SJCRH30 (cell line): Measurements from ENCODE around the gene NOXA1. TPM values are rescaled to one million over a fixed set of nuclear protein-coding genes. Genes with fewer than 3 reads are reported as not detected.

Source experiments
- DNase-seq, 2 experiments: peaks; one replicate each; pipeline ENCODE4 v3.0.0-alpha.2; 2015 to 2020
- H3K27ac ChIP-seq: fragments of 250-450 bp; sonication (Bioruptor Pico); 2 replicates; pipeline ENCODE4 v1.5.1; 2020; ENCODE audit warnings: mild to moderate bottlenecking, moderate library complexity
- H3K27me3 ChIP-seq: fragments of 250-450 bp; sonication (Bioruptor Pico); 2 replicates; pipeline ENCODE4 v1.5.1; 2020; ENCODE audit warnings: mild to moderate bottlenecking, moderate library complexity
- H3K36me3 ChIP-seq: fragments of 250-450 bp; sonication (Bioruptor Pico); 2 replicates; pipeline ENCODE4 v1.5.1; 2020; ENCODE audit warnings: mild to moderate bottlenecking, moderate library complexity
- H3K4me1 ChIP-seq: fragments of 250-450 bp; sonication (Bioruptor Pico); 2 replicates; pipeline ENCODE4 v1.5.1; 2020; ENCODE audit warnings: mild to moderate bottlenecking, moderate library complexity
- H3K4me3 ChIP-seq: fragments of 250-450 bp; sonication (Bioruptor Pico); 2 replicates; pipeline ENCODE4 v1.5.1; 2020; ENCODE audit warnings: mild to moderate bottlenecking, moderate library complexity
- H3K9me3 ChIP-seq: fragments of 250-450 bp; sonication (Bioruptor Pico); replicated peaks from 2 replicates; pipeline ENCODE4 v1.5.1; 2020; ENCODE audit warnings: mild to moderate bottlenecking, moderate library complexity
- total RNA-seq: library from RNA; depleted of rRNA; stranded (reverse); fragments of >200 nt; shearing (Covaris generic); gene quantifications from 2 replicates; pipeline ENCODE4 v1.2.3, GENCODE V29; 2014

The NOXA1 gene
- total RNA-seq, 1 experiment from 2014 or later = not detected

DNA sequence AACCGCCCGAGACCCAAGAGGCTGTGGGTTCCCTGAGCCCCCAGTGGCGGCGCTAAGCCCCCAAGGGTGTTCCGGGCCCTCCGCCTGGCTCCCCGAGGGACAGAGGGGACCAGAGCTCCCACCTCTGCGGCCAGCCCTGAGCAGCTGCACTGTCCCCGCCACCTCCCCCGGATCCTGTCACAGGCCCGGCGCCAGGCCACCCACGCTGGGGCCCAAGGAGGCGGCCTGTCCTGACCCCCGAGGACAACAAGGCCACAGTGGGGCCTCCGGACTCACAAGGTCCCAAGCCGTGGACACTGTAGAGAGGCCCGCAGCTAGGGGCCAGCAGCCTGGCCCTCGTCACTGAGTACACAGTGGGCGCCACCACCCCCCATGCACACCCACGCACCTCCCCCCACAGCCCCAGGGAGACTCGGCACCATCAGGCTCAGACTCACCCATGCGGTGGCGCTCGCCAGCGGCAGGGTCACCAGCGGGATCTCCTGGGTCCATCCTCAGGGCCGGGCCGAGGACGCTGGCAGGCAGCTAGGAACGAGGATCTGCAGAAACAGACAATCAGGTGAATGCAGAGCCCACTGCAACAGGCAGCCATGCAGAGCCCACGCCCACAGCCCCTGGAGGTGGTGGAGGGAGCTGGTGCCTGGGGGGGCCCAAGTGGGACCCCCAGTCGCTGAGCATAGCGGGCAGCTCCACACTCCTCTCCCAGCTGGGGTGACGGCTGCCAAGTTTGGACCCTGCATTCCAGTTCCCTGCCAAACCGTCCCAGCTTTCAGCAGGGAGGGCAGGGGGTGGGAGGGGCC, 28.1 kb upstream of the NOXA1 start:
- H3K4me1 ChIP-seq = peaks cover 13% of the 10 kb centered on the region
- H3K27ac ChIP-seq = peak overlapping the region; percentile 38; the same call in 1 of the 2 replicates
- no peaks in the 10 kb centered on the region for H3K36me3 ChIP-seq
- no peaks in the 10 kb centered on the region for H3K27me3 ChIP-seq
- no peaks in the 10 kb centered on the region for H3K9me3 ChIP-seq
- peak; percentile 70 to 71 for DNase-seq
- peak overlapping the region; percentile 43 for H3K4me3 ChIP-seq

DNA sequence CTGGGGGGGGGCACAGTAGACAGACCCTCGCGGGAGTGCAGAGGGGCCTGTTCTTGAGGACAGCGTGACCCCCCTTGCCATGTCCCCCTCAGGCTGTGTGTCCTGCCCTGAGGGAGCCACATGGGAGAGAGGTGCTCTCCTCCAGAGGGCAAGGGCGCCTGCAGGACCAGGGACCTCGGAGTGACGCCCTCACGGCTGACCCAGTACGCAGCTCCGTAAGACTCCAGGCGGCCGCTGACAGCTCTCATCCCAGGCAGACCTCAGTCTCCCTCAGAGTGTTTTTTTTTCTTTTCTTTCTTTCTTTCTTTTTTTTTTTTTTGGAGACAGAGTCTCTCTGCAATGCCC, 27.6 kb upstream of the NOXA1 start:
- no peaks in the 10 kb centered on the region for H3K9me3 ChIP-seq
- H3K36me3 ChIP-seq = no peaks in the 10 kb centered on the region
- DNase-seq = no peak
- no peak overlapping the region for H3K4me3 ChIP-seq
- H3K4me1 ChIP-seq = peaks cover 10% of the 10 kb centered on the region; the same call in 1 of the 2 replicates
- H3K27me3 ChIP-seq = no peaks in the 10 kb centered on the region
- no peak overlapping the region for H3K27ac ChIP-seq

DNA sequence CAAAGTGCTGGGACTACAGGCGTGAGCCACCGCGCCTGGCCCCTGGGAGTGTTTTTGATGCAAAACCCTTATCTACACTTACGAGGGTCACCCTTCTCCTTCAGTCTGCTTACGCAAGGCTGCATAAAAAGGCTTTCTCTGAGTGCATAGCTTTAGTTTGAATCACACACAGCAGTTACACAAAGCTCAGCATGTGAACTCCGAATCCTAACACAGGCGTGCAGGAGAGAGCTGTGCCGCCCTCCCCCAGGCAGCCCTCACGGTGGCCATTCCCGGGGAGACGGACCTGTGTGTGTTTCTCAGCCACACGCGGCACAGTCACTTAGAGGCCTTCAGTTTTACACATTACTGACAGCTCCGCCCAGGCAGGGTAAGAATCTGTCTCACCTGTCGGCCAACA, 27.0 kb upstream of the NOXA1 start:
- no peak overlapping the region for H3K4me3 ChIP-seq
- no peaks in the 10 kb centered on the region for H3K27me3 ChIP-seq
- H3K27ac ChIP-seq = no peak overlapping the region
- H3K4me1 ChIP-seq = peaks cover 8% of the 10 kb centered on the region; the same call in 1 of the 2 replicates
- H3K36me3 ChIP-seq = no peaks in the 10 kb centered on the region
- no peak for DNase-seq
- H3K9me3 ChIP-seq = no peaks in the 10 kb centered on the region

DNA sequence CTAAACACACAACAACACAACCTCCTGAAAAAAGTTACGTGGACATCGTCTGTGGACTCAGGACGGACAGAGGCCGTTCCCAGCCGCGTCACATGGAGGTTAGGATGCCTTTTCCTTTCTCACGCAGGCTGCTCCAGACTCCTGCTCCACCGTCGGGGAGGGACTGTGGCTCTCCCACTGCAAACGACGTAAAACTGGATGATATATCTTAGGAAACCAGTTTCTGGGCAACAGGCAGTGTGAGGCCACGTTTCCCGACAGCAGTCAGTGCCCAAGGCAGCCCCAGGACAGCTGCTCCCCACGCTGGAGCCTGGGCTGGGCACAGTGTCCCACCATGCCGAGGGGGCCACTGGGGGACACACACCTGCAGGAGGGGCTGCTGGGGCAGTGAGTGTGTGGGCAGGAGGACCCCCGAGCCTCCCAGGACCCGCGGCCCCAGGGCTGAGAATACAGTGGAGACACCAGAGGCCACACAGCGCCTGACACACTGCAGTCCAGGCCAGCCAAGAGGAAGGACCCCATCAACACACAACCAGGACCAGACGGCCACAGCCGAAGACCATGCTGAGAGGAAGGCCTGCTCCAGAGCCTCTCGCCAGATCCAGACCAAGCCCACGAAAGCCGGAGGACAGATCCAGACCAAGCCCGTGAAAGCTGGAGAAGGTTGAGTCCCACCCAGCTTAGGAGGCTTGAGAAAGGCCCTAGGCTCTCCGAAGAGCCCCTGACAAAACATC, 26.4 kb upstream of the NOXA1 start:
- Histone ChIP-seq H3K4me3 (no peak overlapping the region), H3K27me3 (no peaks in the 10 kb centered on the region), H3K27ac (no peak overlapping the region), H3K36me3 (no peaks in the 10 kb centered on the region), H3K4me1 (peaks cover 8% of the 10 kb centered on the region; the same call in 1 of the 2 replicates), H3K9me3 (no peaks in the 10 kb centered on the region)
- DNase-seq = no peak

DNA sequence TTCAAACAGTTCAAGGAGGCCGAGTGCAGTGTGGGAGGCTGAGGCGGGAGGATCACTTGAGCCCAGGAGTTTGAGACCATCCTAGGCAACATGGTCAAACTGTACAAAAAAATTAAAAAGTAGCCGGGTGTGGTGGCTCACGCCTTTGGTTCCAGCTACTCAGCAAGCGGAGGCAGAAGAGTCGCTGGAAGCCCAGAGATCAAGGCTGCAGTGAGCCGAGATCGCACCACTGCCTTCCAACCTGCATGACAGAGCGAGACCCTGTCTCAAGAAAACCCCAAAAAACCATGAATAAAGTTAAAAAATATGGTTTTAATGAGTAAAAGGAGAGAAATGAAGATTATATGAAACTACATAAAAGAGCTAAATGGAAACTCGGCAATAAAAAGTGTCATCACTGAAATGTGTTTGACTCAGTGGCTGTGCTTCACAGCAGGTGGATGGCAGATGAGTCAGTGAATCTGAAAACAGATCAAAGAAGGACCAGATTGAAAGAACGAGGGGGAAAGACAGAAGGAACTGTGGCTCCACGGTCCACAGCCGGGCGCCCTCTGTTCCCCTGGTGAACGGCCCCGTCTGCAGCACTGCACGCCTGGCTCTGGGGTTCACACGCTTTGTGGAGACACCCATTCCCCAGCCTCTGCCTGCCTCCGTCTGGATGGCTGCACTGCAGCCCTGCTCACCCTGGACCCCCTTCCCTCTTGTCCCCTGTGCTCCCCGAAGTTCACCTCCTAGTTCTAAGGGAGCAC, 25.3 kb upstream of the NOXA1 start:
- H3K4me3 ChIP-seq = no peak overlapping the region
- no peaks in the 10 kb centered on the region for H3K9me3 ChIP-seq
- no peak overlapping the region for H3K27ac ChIP-seq
- no peak for DNase-seq
- peaks cover 13% of the 10 kb centered on the region for H3K4me1 ChIP-seq
- no peaks in the 10 kb centered on the region for H3K36me3 ChIP-seq
- no peaks in the 10 kb centered on the region for H3K27me3 ChIP-seq

DNA sequence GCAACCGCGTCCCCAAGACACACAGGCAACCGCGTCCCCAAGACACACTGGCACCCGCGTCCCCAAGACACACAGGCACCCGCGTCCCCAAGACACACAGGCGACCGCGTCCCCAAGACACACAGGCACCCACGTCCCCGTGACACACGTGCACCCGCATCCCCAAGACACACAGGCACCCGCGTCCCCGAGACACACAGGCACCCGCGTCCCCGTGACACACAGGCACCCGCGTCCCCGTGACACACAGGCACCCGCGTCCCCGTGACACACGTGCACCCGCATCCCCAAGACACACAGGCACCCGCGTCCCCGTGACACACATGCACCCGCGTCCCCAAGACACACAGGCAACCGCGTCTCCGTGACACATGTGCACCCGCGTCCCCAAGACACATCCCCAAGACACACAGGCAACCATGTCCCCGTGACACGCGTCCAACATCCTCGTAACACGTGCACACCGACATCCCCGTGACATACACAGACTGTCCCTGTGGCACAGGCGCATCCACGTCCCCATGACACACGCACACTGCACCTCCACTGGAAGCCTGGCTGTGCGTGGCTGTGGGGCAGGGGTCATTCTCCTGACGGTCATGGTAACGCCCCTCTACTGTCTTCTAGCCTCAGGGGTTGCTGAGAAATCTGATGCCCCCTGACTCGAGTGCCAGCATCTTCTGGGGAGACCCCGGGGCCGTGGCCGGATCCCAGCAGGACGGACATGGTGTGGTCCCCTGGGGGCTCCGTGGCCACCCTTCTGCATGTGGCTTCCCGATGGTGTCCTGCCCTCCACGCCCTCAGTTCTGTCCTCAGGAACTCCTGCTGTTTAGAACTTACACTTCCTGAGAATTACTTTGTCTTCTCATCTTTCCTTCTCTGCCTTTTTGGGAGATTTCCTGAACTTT, 24.4 kb upstream of the NOXA1 start:
- Histone ChIP-seq H3K4me3 (no peak overlapping the region), H3K36me3 (no peaks in the 10 kb centered on the region), H3K27me3 (no peaks in the 10 kb centered on the region), H3K4me1 (peaks cover 15% of the 10 kb centered on the region), H3K9me3 (no peaks in the 10 kb centered on the region), H3K27ac (no peak overlapping the region)
- DNase-seq = no peak

DNA sequence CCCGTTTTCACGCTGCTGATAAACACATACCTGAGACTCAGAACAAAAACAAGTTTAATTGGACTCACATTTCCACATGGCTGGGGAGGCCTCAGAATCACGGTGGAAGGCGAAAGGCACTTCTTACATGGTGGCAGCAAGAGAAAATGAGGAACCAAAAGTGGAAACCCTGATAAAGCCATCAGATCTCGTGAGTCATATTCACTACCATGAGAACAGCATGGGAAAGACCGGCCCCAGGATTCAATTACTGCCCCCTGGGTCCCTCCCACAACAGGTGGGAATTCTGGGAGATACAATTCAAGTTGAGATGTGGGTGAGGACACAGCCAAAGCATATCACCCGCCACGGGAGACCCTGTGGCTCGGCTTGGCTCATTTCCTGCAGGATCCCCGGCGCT, 20.4 kb upstream of the NOXA1 start:
- DNase-seq = peak; percentile 66 to 78
- Histone ChIP-seq H3K4me1 (peaks cover 11% of the 10 kb centered on the region), H3K4me3 (no peak overlapping the region), H3K9me3 (no peaks in the 10 kb centered on the region), H3K36me3 (no peaks in the 10 kb centered on the region), H3K27me3 (peaks cover 7% of the 10 kb centered on the region), H3K27ac (no peak overlapping the region)

DNA sequence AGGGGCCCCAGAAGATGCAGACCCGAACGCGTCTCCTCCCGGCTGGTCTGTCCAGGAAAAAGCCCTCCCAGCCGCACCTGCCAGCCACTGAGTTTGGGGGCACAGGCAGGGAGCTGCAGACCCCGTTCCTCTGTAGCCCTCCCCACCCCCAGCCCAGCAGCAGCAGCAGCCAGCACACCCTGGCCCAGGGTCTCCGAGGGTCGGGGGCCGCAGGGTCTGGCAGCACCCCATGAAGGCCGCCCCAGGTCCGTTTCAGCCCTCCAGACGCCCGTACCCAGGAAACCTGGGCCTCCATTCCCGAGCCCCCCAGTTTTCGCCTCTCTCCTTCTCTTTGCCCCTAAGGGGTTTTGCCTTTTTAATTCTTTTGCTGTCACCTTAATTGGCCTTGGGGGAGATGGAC, 19.9 kb upstream of the NOXA1 start:
- H3K9me3 ChIP-seq = no peaks in the 10 kb centered on the region
- no peak overlapping the region for H3K27ac ChIP-seq
- no peaks in the 10 kb centered on the region for H3K36me3 ChIP-seq
- peaks cover 11% of the 10 kb centered on the region for H3K4me1 ChIP-seq
- peaks cover 7% of the 10 kb centered on the region for H3K27me3 ChIP-seq
- no peak overlapping the region for H3K4me3 ChIP-seq
- DNase-seq = no peak

DNA sequence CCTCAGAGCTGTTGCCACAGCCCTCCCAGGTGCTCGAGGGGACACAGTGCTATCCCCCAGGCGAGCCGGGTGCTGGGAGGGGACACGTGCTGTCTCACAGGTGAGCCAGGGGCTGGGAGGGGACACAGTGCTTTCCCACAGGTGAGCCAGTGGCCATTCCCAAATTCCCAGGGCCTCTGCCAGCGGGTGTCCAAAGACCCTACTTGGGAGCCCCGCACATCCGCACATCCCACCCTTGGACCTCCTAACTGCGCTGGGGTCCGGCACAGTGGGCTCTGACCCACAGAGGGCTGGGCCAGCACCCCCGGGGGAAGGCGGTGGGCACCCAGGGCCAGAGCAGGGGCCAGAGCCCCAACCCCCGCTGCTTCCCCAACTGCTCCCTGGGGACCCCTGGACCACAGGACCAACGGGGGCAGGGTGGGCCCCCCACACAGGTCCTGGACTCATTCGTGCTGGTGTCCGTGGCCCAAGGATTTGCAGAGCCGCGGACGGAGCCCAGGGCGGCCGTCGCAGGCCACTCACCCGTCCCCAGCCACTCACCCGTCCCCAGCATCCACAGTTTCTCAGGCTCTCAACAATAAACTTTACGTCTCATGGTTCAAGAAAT, 18.1 kb upstream of the NOXA1 start:
- Histone ChIP-seq H3K27ac (no peak overlapping the region), H3K9me3 (no peaks in the 10 kb centered on the region), H3K36me3 (no peaks in the 10 kb centered on the region), H3K4me1 (peaks cover 11% of the 10 kb centered on the region), H3K4me3 (no peak overlapping the region), H3K27me3 (peaks cover 7% of the 10 kb centered on the region)
- DNase-seq = no peak

DNA sequence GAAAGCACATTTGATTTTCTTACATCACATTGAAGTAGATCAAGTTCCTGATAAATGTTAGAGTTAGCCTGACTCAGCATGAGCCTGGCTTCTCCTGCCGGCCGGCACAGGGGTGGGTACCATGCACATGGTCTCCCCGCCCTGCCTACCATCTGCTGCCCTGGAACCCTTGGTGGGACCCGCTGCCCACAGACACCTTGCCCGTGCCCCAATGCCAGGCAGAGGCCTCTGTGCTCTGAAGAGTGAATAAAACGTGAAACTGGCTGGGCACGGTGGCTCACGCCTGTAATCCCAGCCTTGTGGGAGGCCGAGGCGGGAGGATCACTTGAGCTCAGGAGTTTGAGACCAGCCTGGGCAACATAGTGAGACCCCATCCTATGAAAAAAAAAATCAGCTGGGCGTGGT, 17.5 kb upstream of the NOXA1 start:
- DNase-seq = no peak
- H3K27ac ChIP-seq = no peak overlapping the region

DNA sequence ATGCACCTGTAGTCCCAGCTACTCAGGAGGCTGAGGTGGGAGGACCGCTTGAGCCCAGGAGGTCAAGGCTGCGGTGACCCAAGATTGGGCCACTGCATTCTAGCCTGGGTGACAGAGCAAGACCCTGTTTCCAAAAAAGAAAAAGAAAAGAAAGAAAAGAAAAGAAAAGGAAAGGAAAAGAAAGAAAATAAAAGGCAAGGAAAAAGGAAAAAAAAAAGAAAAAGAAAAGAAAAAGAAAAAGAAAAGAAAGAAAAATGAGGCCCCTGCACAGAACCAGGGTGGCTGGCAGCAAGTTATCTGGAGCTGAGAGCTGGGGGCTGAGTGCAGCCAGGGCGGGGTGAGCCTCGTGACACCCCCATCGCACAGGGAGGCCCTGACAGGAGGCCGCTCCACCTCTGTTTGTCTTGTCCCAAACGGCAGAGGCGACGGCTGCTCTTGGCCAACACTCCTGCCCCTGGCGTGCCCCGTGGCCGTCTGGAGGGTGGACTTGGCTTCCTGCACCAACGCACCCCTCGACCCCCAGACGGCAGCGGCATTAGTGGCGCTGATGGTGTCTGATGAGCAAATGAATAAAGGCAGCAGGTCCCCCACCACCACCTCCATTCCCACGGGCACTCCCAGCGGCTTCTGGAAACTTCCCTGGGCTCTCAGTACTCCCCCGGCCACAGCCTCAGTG, 17.0 kb upstream of the NOXA1 start:
- H3K9me3 ChIP-seq = no peaks in the 10 kb centered on the region
- H3K27ac ChIP-seq = no peak overlapping the region
- peaks cover 7% of the 10 kb centered on the region for H3K27me3 ChIP-seq
- no peaks in the 10 kb centered on the region for H3K36me3 ChIP-seq
- H3K4me3 ChIP-seq = no peak overlapping the region
- no peak for DNase-seq
- H3K4me1 ChIP-seq = peaks cover 19% of the 10 kb centered on the region

More for the DNA sequence above, 17.5 kb upstream of the NOXA1 start:
- Histone ChIP-seq H3K36me3 (no peaks in the 10 kb centered on the region), H3K4me1 (peaks cover 13% of the 10 kb centered on the region), H3K4me3 (no peak overlapping the region), H3K9me3 (no peaks in the 10 kb centered on the region), H3K27me3 (peaks cover 7% of the 10 kb centered on the region)

DNA sequence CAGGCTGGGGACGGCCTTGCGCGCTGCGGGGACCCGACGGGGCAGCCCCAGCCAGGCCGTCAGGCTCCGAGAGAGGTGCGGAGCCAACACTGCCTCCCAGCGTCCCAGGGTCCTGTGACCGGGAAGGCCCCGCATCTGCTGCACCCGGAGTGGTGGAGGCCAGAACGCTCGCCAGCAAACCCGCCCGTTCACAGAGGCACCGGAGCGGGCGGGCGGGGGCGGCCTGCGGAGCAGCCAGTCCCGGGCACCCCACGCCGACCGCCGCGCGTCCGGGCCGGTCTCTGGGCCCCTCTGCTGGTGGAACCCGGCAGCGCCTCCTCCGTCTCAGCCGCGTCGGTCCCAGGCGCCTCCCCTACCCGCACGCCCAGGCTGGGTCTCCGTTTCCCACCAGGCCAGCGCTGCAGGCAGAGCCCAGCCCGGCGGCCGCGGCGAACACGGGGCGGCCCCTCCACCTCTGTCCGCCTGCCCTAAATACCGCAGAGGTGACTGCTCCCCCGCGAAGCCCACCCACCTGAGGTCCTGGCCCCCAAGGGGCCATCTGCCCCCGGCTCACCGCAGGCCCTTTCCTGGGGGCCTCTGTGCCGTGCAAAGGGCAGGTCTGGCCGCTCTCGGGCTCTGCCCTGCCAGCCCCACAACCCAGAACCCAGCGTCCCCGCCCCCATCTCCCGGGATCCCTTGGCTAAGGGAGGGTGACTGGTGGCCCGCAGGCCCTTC, 16.2 kb upstream of the NOXA1 start:
- Histone ChIP-seq H3K4me1 (peaks cover 24% of the 10 kb centered on the region), H3K4me3 (peak overlapping the region; percentile 30; the same call in 1 of the 2 replicates), H3K9me3 (no peaks in the 10 kb centered on the region), H3K27ac (no peak overlapping the region), H3K36me3 (no peaks in the 10 kb centered on the region), H3K27me3 (peaks cover 7% of the 10 kb centered on the region)
- DNase-seq = peak; percentile 73 to 79
